GM19455 (cell line): ENCODE results near the gene LMAN2.

ENCODE experiments used
- ATAC-seq: cut with Tn5 transposase; IDR thresholded peaks from one replicate; pipeline ENCODE4 v1.9.1; 2021; ENCODE audit not compliant: unreplicated experiment

Gene LMAN2

GRCh38 chr5:177291735-177292134 is 59.7 kb downstream of the LMAN2 start:
- no peak for ATAC-seq

- no peak for ATAC-seq
Observed at GRCh38 chr5:177290816-177291596, 60.5 kb downstream of the LMAN2 start.

GRCh38 chr5:177288191-177288590 is 63.3 kb downstream of the LMAN2 start:
- ATAC-seq = no peak
